Esophagus muscularis mucosa (tissue), 4 donors: ENCODE data around the gene DCAF15.

Experiments
- CTCF ChIP-seq, 3 experiments: fragments of 200-600 bp in 2 of 3; fragments of 450-650 bp in 1 of 3; sonication (generic) in 2 of 3; IDR thresholded peaks; one replicate each; pipeline ENCODE4 v1.5.1; 2017 to 2019; ENCODE audit warnings: antibody characterized with exemption in 3 of 3, mild to moderate bottlenecking in 2 of 3, moderate library complexity in 1 of 3
- EP300 ChIP-seq: sonication (generic); formaldehyde crosslinking; IDR thresholded peaks from one replicate; pipeline ENCODE4 v1.6.1; 2017; ENCODE audit warnings: antibody characterized with exemption
- POLR2A ChIP-seq: fragments of 450-650 bp; IDR thresholded peaks from one replicate; pipeline ENCODE4 v1.6.1; 2017; ENCODE audit warnings: antibody characterized with exemption, moderate library complexity, mild to moderate bottlenecking, low read depth
- POLR2AphosphoS5 ChIP-seq, 2 donors: sonication (generic); formaldehyde crosslinking; IDR thresholded peaks; one replicate each; pipeline ENCODE4 v1.6.1; 2017; ENCODE audit warnings: antibody characterized with exemption in 2 of 2

- TF ChIP-seq POLR2AphosphoS5 (IDR thresholded peaks at IDR 0.05) (peak; percentile 40 to 63), CTCF (IDR thresholded peaks at IDR 0.05) (no peak), EP300 (no peak), POLR2A (peak; percentile 2)
These were observed 34.1 kb downstream of the DCAF15 start for GRCh38 chr19:13986348-13986904.
